GM21360 (cell line): ENCODE results near the gene SMCP.

ENCODE experiments used
- ATAC-seq: cut with Tn5 transposase; IDR thresholded peaks from one replicate; pipeline ENCODE4 v1.9.1; 2021; ENCODE audit warnings: mild to moderate bottlenecking, moderate library complexity; ENCODE audit not compliant: unreplicated experiment

SMCP gene, protein sequence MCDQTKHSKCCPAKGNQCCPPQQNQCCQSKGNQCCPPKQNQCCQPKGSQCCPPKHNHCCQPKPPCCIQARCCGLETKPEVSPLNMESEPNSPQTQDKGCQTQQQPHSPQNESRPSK

DNA sequence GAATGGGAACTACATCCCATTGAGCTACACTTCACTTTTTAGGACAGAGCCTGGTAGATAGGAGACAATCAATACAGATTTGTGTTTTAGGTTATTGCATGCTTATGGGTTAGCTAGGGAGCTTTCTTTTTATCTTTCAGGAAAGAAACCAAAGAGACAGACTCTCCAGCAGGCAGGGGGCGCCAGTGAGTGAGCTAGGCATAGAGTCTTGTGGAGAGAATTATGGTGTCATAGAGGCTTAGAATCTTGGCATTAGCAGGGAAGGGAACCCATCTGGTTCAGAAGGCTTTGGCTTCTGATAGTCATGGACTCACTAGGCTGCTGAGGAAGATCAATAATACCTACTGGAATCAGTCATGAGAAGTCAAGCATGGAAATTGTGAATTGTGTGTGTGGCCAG lies at the start of gene SMCP:
TSS of gene SMCP (plus strand) at position 281 of the 400 bp plus-strand sequence. CDS start 6,101 bp downstream, outside the sequence.
- no peak for ATAC-seq

DNA sequence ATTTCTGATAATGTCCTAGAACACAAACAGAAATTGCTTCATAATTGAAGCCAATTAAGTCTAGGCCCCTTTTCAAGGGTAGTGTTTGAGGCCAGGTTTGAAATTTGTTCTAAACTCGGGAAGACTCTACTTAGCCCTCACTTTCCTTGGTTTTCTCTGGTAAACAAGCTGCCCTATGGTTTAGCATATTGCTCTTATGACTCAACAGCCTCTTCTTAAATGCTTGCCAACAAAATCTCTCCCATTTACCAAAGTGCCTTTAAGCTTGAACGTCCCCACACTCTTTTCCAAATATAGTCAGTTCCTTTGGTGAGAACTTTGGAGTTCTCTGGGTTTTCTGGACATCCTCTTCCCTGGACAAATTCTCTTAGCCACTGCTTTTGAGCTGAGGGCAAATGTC lies 41.3 kb upstream of the SMCP start:
- ATAC-seq: no peak

DNA sequence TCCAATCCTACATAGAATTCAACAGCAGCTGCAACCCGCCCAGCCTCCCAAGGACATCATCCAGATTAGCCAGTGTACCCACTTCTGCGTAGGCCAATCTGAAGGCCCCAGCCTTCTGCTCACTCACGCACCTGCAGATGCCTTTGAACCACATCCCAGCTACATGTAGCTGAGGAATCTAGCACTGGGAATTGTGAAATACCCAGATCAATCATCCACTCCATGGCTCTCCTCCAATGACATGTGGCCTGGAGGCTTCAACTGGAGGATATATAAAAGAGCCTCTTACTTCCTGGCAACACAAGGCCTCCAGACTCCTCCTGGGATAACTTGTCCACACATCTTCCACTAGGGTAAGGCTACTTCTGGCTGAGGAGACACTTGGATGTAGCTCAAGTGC lies 35.6 kb upstream of the SMCP start, which contains the start of gene LCE6A:
TSS of gene LCE6A (plus strand) at position 301 of the 400 bp plus-strand sequence. CDS start 665 bp downstream, outside the sequence.
- ATAC-seq: no peak

- ATAC-seq: no peak
Observed at GRCh38 chr1:152855661-152856060, 22.5 kb upstream of the SMCP start.

- ATAC-seq: no peak
Observed at GRCh38 chr1:152858062-152858461, 20.1 kb upstream of the SMCP start.

- no peak for ATAC-seq
Observed at GRCh38 chr1:152859696-152860095, 18.4 kb upstream of the SMCP start, which contains the start of gene LCE7A. Gene LCE7A (plus strand): TSS chr1:152859996. CDS start chr1:152860698, 702 bp downstream.

GRCh38 chr1:152860129-152860528 lies 18.0 kb upstream of the SMCP start:
- no peak for ATAC-seq

DNA sequence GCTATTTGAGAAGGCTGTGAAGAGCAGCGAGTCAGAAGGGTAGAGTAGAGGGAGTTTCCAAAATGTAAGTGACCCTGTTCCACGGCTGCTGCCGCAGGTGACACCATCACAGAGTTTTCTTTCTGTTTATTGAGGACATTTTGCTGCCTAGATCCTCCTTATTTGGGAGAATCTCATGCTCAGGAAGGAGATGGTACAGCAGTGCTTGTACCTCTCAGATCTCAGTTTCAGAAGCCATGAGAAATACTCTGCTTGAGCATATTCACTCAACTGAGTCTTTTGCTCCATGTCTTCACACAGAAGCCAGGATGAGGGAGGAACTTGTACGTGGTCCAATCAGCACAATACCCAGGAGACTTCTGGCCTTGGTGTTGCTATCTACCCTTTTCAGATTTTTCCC lies 16.7 kb upstream of the SMCP start:
- no peak for ATAC-seq

GRCh38 chr1:152864443-152864842 lies 13.7 kb upstream of the SMCP start:
- ATAC-seq: no peak

DNA sequence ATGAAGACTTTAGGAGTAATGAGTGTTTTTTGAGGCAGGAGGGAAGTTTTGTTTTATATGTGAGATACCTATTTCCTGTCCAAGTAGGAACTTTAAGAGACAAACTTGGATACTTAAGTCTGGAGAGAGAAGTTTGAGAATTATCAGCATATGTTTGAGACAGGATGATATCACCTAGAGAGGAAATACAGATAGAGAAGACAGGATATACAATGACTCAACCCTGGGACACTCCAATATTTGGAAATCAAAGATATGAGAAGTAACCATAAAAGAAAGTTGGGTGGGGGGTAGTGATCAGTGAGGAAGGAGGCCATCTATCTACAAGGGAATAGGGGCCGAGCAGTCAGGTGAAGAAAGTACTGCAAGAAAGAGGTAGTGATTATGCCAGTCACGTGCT lies 11.8 kb upstream of the SMCP start:
- no peak for ATAC-seq

DNA sequence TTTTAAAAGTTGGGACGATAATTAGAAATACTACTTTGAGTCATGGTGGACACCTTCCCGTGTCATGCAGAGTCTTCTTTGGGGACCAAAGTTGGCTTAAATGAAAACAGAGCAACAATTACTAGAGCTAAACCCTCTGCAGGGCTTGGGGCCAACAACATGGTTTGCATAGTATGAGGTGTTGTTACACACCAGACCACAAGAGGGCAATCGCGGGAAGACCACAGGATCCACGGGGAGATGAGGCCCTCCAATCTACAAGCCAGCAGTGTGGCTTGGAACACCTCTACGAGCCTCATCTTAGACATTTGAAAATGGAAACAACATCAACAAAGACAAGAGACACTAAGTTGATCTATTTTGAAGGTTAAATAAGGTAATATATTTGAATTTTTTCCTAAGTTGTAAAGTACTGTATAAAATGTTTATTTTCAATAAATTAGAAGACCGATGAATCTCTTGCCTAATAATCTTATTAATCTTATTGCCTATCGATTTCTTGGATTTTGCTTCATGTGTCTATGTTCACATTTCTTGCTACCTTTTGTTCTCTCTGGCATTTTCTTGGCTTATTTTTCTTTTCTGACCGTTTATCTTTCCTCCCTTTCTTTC lies 8.2 kb upstream of the SMCP start:
- peak; percentile 68 for ATAC-seq

DNA sequence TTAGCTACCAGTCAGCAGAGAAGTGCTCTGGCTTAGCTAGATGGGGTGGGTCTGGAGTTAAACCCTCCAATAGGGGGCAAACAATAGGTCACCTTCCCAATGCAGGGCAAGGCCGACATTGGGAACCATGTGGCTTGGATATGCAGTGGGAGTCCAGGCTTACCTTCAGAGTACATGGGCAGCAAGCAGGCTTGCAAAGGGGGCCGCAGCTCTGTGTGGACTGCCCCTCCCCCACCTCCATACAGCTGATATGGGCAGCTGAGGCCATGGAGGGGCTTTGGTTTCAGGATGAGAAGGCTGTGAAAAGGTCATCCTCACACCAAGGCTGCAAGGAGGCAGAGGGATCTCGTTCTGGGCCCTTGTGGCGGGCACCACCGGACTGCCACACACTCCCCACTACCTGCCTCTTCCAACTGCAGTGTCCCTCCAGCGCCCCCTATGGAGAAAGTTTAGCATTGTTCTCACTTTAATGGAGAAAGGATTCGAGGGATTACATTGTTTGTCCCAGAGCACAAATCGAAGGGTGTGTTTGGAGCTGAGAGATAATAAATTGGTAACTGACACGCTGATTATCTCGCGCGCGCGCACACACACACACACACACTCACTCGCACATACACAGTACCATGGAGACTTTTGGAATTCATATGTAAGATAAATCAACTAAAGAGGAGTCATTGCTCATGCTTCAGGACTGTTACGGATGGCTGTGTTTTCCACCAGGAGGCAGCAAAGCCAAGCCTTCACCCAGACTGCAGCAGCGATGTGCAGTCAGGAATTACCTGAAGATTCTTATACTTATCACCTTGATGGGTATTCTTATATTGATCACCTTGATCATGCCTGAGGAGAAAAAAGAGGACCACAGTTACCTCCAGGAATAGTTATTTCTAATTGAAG lies 7.0 kb upstream of the SMCP start:
- ATAC-seq: no peak

- ATAC-seq: no peak
Observed at GRCh38 chr1:152871731-152872126, 6.4 kb upstream of the SMCP start.

DNA sequence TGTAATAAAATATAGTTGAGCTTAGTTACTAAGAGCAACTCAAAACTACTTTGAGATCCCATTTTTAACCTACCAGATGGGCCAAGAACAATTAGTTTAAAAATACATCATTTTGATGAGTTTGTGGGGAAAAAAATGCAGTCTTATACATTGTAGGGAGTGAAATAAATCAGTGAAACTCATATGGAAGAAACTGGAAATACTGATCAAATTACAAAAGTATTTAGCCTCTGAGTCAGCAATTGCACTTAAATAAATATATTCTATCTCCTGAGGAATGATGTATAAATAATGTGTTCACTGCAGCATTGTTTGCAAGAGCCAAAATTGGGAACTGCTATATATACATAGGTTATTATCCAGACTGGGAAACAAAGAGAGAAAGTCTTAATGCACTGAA lies 4.6 kb upstream of the SMCP start:
- no peak for ATAC-seq

- no peak for ATAC-seq
Observed at GRCh38 chr1:152876827-152877226, 1.3 kb upstream of the SMCP start.

- no peak for ATAC-seq
Observed at GRCh38 chr1:152879559-152880198, 1.6 kb downstream of the SMCP start.

DNA sequence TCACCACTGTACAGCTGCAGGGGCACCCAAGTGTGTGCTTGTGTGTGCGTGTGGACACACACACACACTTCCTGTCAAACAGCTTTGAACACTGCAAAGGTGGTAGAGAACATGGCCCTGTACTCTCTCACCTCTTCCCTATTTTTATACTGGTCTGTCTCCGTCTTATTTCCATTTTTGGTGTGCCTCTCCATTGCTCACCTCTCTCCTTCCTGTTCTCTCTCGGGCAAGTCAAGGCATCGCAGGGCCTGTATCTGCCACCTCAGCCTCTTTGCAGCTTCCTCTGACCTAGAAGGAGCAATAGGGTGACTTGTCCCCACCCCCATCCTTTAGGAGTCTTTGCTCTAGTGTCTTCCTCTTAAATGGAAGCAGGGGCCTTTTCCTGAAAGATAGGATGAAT lies 2.2 kb downstream of the SMCP start:
- ATAC-seq: no peak

GRCh38 chr1:152880907-152881306 lies 2.8 kb downstream of the SMCP start:
- ATAC-seq: peak; percentile 81

DNA sequence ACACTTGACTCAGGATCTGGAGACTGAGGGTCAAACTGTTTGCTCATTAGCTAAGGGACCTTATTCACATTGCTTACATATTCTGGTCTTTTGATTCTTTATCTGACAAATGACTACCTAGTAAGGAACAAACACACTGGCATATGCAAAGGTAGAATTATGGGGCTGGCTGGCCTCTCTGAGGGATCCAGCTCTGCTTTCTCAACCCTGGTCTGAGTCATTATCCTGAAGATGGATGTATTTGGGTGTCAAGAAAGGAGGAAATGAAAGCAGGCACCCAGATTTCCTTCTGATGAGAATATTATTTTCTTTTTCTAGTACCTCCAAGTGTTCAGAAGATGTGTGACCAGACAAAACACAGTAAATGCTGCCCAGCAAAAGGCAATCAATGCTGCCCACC lies 6.0 kb downstream of the SMCP start:
- no peak for ATAC-seq

DNA sequence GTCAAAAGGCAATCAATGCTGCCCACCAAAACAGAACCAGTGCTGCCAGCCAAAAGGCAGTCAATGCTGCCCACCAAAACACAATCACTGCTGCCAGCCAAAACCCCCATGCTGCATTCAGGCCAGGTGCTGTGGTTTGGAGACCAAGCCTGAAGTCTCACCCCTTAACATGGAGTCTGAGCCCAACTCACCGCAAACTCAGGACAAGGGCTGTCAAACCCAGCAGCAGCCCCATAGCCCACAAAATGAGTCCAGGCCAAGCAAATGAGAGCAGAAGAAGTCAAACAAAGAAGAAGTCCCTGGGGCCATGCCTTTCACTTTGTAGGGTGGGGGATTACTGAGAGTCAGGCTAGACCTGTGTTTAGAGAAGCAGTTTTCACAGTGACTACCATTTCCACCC lies 6.4 kb downstream of the SMCP start:
- no peak for ATAC-seq

GRCh38 chr1:152884966-152885624 lies 7.0 kb downstream of the SMCP start:
- ATAC-seq: no peak
